ENCODE data around the gene SLC25A45.

DNA sequence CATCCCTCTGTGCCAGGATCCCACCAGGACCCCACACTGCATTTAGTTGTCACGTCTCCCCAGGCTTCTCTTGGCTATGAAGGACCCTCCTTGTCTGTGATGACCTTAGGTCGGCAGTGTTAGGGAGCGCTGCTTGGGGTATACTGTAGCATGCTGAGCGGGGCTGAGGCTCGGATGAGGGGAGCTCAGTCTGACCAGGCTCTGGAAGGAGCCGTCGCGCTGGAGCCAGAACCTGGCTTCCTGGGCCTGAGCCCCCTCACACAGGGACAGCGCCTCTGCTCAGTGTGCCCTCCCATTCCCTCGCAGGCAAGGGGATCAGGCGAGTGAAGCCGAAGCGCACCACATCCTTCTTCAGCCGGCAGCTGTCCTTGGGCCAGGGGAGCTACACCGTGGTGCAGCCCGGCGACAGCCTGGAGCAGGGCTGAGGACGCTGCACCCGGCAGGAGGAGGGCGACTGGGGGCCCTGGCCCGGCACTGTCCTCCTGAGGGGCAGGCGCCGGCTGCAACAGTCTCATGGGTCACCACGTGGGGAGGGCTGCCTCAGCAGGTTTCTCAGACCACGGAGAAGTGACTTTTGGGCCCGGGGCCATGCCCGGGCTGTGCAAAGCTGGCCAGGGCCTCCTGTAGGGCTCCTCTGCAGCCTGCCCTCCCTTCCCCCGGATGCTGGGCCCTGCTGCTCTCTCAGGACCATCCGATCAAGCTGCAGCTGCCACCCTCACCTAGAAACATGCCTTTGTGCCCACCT lies 28.7 kb upstream of the SLC25A45 start:
- TF ChIP-seq CTCF (IDR thresholded peaks at IDR 0.05), result no peak
- TF ChIP-seq ZFX (IDR thresholded peaks at IDR 0.05; ENCODE audit: borderline replicate concordance), result no peak

Data from 22Rv1 (cell line).